ENCODE results near the gene KDF1. TPM values are rescaled to one million over a fixed set of nuclear protein-coding genes. Genes with fewer than 3 reads are reported as not detected.

Gene KDF1
- total and polyA plus RNA-seq, 2 of the 13 experiments (the other 11 are each of a cell fraction or from before 2014, with no cell fraction given) = 1.9 to 4.9 TPM

GRCh38 chr1:26900001-26900814 is 60.1 kb downstream of the KDF1 start, which contains the start of gene GPATCH3 (continued):
- TF ChIP-seq PRDM4 (CRISPR knock-in tag; IDR thresholded peaks at IDR 0.05; ENCODE audit: borderline replicate concordance) = no peak
- no peak for TF ChIP-seq FOXA1 (IDR thresholded peaks at IDR 0.05)
- 0 out of 2 replicates have a peak, but pooled peaks have one; percentile 13 for TF ChIP-seq FOXA1 (CRISPR knock-in tag; IDR thresholded peaks at IDR 0.05)
- peak; percentile 71; the same call in 1 of the 2 replicates for TF ChIP-seq MYPOP (CRISPR knock-in tag; IDR thresholded peaks at IDR 0.05)
- TF ChIP-seq CHD2 (IDR thresholded peaks at IDR 0.05; ENCODE audit: low read depth, low read length) = peak; percentile 98
- TF ChIP-seq ZNF124 (CRISPR knock-in tag; IDR thresholded peaks at IDR 0.05) = no peak; the same call in 1 of the 2 replicates
- TF ChIP-seq TBP (CRISPR knock-in tag; IDR thresholded peaks at IDR 0.05) = no peak
- peak; percentile 50; the same call in 1 of the 2 replicates for TF ChIP-seq HINFP (CRISPR knock-in tag; IDR thresholded peaks at IDR 0.05; ENCODE audit: low read depth)
- TF ChIP-seq ZBTB34 (CRISPR knock-in tag; IDR thresholded peaks at IDR 0.05) = 0 out of 2 replicates have a peak, but pooled peaks have one; percentile 24
- TF ChIP-seq HNRNPUL1 (IDR thresholded peaks at IDR 0.05; ENCODE audit: low read depth, low read length) = no peak
- peak; percentile 96 for TF ChIP-seq POLR2G (IDR thresholded peaks at IDR 0.05; ENCODE audit: low read depth, low read length)
- no peak for TF ChIP-seq DBP (CRISPR knock-in tag; IDR thresholded peaks at IDR 0.05; ENCODE audit: not compliant biosample characterization)
- TF ChIP-seq BRF2 (CRISPR knock-in tag; IDR thresholded peaks at IDR 0.05) = peak; percentile 72; the same call in 1 of the 2 replicates
- peak; percentile 99 for TF ChIP-seq SAP130 (CRISPR knock-in tag; IDR thresholded peaks at IDR 0.05; ENCODE audit: low read depth)
- TF ChIP-seq HOXA3 (CRISPR knock-in tag; IDR thresholded peaks at IDR 0.05) = peak; percentile 86; the same call in 1 of the 2 replicates
- TF ChIP-seq DNMT1 (CRISPR knock-in tag; IDR thresholded peaks at IDR 0.05) = no peak
- peak; percentile 82 for TF ChIP-seq USF2 (IDR thresholded peaks at IDR 0.05; ENCODE audit: low read depth, low read length)
- TF ChIP-seq USF2 (CRISPR knock-in tag; IDR thresholded peaks at IDR 0.05; ENCODE audit: borderline replicate concordance) = peak; percentile 98; the same call in 1 of the 2 replicates
